HG03521 (cell line): Measurements from ENCODE around the gene SMPX.

ENCODE experiments used
- ATAC-seq: cut with Tn5 transposase; IDR thresholded peaks from one replicate; pipeline ENCODE4 v1.9.1; 2021; ENCODE audit warnings: mild to moderate bottlenecking, moderate library complexity; ENCODE audit not compliant: unreplicated experiment

Gene SMPX

DNA sequence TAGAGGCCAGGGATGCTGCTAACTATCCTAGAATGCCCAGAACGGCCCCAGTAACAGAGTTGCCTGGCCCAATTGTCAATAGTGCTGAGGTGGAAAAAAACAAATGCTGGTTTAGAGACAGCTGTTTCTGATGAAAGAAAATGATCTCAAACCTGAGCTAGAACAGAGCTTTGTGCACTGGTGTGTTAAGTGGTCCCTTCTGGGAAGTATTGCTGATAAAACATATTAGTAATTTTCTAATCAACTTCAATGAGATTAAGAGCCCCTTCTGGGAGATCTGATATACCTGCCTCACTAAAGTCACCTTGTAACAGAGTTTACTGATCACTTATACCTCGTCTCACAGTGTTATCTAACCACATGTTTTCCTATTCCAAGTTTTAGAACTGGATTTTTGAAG is 42.1 kb downstream of the SMPX start:
- ATAC-seq = no peak

DNA sequence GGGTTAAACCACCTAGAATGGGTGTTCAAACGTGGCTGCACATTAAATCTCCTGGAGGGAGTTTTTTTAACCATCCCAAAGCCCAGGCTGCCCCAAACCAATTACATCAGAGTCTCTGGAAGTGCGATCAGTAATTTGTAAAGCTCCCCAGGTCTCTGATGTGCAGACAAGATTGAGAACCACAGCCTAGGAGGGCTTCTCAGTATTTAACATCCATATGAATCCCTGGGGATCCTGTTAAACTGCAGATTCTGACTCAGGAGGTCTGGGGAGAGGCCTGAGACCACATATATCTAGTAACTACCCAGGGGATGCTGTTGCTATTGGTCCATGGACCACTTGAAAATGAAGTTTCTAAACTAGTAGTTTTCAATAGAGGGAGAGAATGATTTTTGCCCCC is 42.6 kb downstream of the SMPX start:
- ATAC-seq = no peak

GRCh38 chrX:21711848-21712197 is 46.1 kb downstream of the SMPX start:
- no peak for ATAC-seq

DNA sequence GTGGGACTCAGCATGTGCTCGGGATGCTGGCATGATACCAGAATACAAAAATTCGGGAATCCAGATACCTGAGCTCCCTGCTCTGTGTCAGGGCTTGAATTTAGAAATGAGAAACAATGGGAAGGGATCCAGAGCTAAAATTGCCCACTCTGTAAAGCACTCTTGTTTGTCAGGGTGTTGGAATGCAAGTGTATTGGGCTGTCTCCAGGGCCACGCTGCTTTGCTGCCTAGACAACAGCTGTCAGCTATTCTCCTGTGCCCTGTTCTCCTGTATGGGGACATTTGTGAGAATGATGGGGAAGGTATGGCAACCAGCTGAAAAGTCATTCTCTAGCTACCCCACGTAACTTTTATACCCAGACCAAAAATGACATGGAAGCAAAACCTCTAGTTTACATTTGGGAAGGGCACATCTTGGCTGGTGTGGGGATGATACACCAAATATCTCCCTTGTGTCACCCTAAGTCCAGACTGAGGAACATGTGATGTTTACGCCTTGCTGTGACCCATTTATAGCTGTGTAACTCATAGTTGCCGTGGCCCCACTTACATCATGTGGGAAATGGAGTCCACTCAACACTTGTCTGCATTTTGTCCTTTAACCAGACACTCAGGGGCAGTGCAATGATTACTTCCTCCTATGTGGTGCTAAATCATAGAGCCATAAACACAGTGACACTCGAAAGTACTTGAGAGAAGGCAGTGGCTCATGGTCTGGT is 46.6 kb downstream of the SMPX start:
- no peak for ATAC-seq

- no peak for ATAC-seq
These were observed 49.8 kb downstream of the SMPX start for GRCh38 chrX:21708116-21708515.

DNA sequence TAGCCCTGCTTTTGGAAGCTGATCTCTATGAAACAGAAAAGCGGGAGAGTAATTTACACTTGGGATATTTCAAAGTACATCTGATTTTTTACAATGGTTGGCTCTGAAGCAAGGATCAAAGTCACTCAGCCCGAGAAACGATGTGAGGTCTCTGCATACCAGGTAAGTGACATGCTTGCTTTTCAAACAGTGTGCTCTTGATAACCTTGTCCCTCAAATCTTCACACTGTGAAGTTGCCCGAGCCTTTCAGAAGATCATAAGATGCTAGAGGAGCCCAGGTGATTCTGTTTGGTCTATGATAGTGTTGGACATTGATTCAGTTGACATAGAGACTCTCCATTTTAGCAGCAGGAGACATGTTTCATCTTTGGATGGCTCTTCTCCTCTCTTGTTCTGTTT is 52.7 kb downstream of the SMPX start:
- ATAC-seq = no peak

DNA sequence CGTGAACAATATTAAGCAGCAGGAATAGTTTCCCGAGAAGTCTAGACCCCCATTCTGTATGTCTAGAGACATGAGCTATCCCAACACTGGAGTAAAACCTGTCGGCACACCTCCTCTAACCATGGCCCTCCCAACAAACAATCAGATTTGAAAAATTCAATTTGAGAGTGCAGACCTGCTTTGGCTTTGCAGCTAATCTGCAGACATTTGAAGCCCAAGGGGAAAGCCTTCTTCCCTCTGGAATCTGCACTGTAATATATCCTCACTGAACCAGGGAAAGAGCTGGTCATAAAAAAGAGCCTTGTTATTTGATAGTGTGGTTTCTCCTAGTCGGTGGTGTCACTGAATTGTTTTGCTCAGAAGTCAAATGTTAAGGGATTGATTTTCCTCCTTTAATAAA is 55.2 kb downstream of the SMPX start:
- ATAC-seq = no peak

GRCh38 chrX:21700967-21701366 is 56.9 kb downstream of the SMPX start:
- ATAC-seq = no peak

DNA sequence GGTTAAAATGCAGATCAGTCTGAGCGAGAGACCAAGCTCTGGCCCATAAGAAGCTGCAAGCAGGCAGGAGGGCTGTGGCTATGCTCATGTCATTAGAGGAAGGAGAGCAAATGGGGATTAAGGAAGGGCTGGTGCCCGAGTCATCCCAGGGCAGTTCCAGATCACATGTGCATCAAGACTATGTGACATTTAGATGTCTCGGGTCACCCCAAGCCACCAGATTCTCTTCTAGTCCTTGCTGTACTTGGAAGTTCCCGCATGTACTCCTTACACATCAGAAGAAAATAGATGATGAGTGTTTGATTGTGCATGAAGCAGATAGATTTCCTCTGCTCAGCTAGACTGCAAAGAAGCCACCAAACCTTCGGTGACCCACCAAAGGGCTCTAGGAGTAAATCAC is 57.6 kb downstream of the SMPX start:
- no peak for ATAC-seq

- no peak for ATAC-seq
These were observed 58.8 kb downstream of the SMPX start for GRCh38 chrX:21699136-21699535.

DNA sequence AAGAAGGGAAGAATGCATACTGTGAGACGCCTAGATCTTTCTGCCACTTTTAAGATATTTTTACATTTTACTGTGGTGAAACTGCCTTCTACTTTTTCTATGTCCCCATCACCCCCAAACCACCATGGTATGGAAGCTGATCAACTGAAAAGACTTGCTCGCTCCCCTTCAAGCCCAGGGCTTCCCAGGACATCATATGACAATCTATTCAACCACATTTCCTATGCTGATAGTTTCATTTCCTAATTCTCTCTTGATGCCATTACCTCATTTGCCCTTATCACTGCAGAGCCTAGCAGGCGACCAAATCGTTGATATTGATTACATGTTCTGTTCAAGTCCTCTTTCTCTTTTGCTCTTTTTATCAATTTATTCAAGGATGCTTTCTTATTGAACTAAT is 59.6 kb downstream of the SMPX start:
- no peak for ATAC-seq

DNA sequence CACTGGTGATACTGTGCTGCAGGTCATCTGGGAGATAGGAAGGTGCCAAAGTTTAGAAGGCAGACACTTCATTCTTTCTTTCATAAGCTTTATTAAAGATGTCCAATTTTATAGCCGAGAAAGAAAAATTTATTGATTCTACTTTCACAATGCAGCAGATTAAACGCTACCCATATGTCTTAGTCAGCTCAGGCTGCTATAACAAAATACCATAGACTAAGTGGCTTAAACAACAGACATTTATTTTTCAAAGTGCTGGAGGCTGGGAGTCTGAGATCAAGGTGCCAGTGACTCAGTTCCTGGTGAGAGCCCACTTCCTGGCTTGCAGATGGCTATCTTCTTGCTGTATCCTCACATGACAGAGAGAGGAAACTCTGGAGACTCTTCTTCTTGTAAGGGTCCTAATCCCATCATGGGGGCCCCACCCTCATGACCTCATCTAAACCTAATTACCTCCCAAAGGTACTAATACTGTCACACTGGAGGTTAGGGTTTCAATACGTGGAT is 66.4 kb downstream of the SMPX start:
- no peak for ATAC-seq

GRCh38 chrX:21683941-21684340 is 74.0 kb downstream of the SMPX start:
- no peak for ATAC-seq

- ATAC-seq = no peak
These were observed 79.8 kb downstream of the SMPX start for GRCh38 chrX:21678048-21678612.

GRCh38 chrX:21675931-21676330 is 82.0 kb downstream of the SMPX start:
- no peak for ATAC-seq

DNA sequence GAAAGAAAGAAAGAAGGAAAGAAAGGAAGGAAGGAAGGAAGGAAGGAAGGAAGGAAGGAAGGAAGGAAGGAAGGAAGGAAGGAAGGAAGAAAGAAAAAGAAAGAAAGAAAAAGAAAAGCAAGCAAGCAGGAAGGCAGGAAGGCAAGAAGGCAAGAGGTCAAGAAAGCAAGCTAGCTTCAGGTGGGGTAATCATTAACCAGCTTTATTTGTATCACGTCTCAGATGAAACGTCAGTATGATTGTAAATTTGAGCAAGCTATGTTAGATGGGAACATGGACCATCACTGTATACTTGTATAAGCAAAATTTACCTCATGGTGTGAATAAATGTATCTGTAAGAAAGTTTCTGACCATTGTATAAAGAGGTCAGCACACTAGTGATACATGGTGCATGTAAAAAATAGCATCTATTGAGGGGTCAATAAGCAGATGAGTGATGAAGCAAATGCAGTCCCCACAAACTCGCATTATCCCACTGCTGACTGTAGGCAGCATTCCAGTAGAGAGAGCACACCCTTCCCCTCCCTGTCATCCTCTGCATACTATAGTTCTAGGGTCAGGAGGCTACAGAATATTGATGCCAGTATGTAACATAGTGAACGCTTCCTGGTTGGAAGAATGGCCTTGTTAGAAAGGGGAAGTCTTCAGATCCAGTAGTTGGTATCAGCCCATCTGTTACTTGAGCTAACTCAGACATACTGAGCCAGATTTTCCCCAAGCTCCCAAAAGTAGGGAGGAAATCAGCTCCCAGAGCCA is 83.3 kb downstream of the SMPX start:
- no peak for ATAC-seq

DNA sequence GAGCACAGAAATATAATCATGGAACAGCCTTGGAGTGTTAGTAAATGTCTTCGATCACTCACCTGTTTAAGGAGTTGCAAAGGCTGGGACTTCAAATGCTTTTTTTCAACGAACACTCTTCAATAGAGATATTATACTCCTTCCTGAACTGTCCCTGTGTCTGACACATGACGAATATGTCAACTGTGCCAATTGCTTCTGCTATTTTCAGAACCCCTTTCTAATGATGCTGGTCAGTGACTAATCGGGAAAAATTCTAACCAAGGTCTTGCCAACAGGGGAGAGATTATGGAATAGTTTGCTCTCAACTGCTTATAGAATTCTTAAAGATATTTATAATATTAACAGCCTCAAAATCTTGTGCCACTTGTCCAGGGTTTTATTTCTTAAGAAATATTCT is 91.2 kb downstream of the SMPX start:
- no peak for ATAC-seq

- ATAC-seq = no peak
These were observed 91.7 kb downstream of the SMPX start for GRCh38 chrX:21666252-21666651.

- ATAC-seq = no peak
These were observed 95.2 kb downstream of the SMPX start for GRCh38 chrX:21662761-21663160.

DNA sequence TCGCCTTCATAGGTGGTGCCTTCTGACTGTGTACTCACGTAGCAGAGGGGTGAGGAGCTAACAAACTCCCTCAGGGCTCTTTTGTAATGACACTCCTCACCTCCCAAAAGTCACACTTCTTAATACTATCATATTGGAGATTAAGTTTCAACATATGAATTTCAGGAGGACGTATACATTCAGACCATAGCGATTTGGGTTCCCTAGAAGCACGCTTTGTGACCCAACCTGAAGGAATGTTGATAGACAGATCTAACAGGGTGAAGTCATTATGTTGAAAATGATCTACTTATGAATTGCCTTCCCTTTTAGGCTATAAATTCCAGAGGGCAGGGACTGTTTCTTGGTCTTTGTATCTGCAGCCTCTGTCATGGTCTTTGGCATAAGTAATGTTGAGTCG is 96.6 kb downstream of the SMPX start:
- ATAC-seq = no peak

DNA sequence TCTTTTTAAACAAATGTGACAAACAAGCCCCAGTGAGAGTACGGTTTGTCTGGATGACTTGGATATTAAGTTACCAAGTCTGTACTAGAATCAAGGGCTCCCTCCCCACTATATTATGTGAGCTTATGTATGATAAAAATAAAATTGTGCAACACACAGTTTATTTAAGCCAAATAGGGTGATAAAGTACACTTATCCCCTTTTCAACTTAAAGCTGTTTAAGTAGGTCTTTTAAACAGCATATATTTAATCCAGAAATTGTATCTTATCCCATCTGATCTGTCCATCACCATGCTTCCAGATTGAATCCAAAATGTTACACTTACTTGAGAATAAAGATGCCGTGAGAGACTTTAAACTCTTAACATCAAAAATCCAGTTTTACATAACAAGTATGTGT is 97.8 kb downstream of the SMPX start:
- no peak for ATAC-seq

DNA sequence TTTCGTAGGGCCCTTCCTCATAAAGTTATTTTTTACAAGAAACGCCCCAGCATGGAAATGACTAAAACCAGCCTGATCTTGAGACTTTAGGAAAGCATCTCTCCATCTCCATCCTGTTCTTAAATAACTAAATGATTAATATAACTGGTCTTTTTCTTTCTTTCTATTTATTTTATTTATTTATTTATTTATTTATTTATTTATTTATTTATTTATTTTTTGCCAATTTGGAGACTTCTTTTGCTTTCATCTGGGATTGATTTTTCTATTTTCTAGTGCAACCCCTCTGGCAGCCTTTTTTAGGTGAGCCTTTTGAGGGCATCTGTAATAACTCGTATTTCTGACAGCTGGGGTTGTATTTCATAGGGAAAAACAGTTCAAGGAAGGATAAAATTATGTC is 98.6 kb downstream of the SMPX start:
- no peak for ATAC-seq
